ENCODE measurements around the gene CDT1. TPM values are rescaled to one million over a fixed set of nuclear protein-coding genes. Genes with fewer than 3 reads are reported as not detected.

CDT1 gene
- total and polyA plus RNA-seq, 2 donors (not counting 1 experiment from before 2014, with no cell fraction given) = 1.3 to 3.6 TPM

DNA sequence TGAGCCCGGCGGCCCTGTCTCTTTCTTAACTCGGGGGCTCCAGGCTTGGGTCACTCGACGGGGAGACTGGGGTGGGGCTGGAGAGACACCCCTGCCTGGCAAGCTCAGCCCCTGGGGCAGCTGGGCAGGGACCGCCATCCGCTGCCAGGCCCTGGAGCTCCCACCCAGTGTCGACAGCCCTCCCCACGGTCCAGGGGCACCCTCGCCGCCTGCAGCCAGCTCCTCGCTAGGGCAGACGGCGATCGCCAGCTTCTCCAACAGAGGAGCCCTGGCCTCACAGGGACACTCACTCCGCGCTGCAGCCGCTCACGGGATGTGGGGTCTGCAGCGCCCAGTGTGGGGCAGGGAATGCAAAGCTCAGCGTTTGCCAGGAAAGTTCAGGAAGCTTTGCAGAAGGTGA lies 24.1 kb downstream of the CDT1 start:
- H3K27me3 ChIP-seq (ENCODE audit: control insufficient read depth, insufficient read depth, low read length) = no peaks in the 10 kb centered on the region
- no peaks in the 10 kb centered on the region for H3K9me3 ChIP-seq (ENCODE audit: control insufficient read depth, insufficient read depth, low read depth, low read length)
- no peaks in the 10 kb centered on the region for H3K4me1 ChIP-seq (ENCODE audit: control insufficient read depth, extremely low read depth, insufficient read depth, low read length)
- no peak overlapping the region for H3K4me2 ChIP-seq (ENCODE audit: extremely low read depth, insufficient read depth, low read length)
- DNase-seq (ENCODE audit: low read depth in 2 of 2) = no peak
- H3K36me3 ChIP-seq (ENCODE audit: control insufficient read depth, insufficient read depth, low read length) = no peaks in the 10 kb centered on the region
- H3K79me2 ChIP-seq (ENCODE audit: control insufficient read depth, insufficient read depth, low read length) = no peaks in the 10 kb centered on the region
- H3K27ac ChIP-seq (ENCODE audit: insufficient read depth, low read length) = no peak overlapping the region
- H3K9ac ChIP-seq (ENCODE audit: insufficient read depth, low read length) = no peak overlapping the region
- H3K4me3 ChIP-seq (replicated peaks in 1 of 4; ENCODE audit: control extremely low read depth in 1 of 4, insufficient read depth in 1 of 4, low read depth in 3 of 4, low read length in 4 of 4) = no peak overlapping the region
- TF ChIP-seq, protein P1, sequence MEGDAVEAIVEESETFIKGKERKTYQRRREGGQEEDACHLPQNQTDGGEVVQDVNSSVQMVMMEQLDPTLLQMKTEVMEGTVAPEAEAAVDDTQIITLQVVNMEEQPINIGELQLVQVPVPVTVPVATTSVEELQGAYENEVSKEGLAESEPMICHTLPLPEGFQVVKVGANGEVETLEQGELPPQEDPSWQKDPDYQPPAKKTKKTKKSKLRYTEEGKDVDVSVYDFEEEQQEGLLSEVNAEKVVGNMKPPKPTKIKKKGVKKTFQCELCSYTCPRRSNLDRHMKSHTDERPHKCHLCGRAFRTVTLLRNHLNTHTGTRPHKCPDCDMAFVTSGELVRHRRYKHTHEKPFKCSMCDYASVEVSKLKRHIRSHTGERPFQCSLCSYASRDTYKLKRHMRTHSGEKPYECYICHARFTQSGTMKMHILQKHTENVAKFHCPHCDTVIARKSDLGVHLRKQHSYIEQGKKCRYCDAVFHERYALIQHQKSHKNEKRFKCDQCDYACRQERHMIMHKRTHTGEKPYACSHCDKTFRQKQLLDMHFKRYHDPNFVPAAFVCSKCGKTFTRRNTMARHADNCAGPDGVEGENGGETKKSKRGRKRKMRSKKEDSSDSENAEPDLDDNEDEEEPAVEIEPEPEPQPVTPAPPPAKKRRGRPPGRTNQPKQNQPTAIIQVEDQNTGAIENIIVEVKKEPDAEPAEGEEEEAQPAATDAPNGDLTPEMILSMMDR (conservative IDR thresholded peaks at IDR 0.05 in 1 of 2, IDR thresholded peaks at IDR 0.05 in 1 of 2; ENCODE audit: low read depth in 1 of 2, low read length in 2 of 2) = no peak
- TF ChIP-seq EZH2 (IDR thresholded peaks at IDR 0.05; ENCODE audit: low read length, missing control alignments) = no peak
- no peaks in the 10 kb centered on the region for H4K20me1 ChIP-seq (ENCODE audit: control insufficient read depth, extremely low read depth, insufficient read depth, low read length)
- no peak overlapping the region for H2AFZ ChIP-seq (ENCODE audit: low read length)

DNA sequence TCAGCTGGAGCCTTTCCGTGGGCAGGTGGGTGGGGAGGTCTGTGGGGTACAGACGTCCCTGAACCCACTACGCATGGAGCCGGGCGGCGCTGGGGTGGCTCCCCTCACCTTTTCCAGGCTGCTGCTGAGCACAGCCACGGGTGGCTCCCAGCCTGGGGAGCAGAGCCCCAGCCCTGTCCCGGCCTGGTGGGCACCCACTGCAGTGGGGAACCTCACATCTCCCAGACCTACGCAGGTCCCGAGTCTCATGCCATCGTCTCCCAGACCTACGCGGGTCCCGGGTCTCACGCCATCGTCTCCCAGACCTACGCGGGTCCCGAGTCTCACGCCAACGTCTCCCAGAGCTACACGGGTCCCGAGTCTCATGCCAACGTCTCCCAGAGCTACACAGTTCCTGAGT lies 25.1 kb downstream of the CDT1 start:
- Histone ChIP-seq H3K4me3 (replicated peaks in 1 of 4; ENCODE audit: control extremely low read depth in 1 of 4, insufficient read depth in 1 of 4, low read depth in 3 of 4, low read length in 4 of 4) (no peak overlapping the region), H4K20me1 (ENCODE audit: control insufficient read depth, extremely low read depth, insufficient read depth, low read length) (no peaks in the 10 kb centered on the region), H2AFZ (ENCODE audit: low read length) (no peak overlapping the region), H3K27me3 (ENCODE audit: control insufficient read depth, insufficient read depth, low read length) (no peaks in the 10 kb centered on the region), H3K4me2 (ENCODE audit: extremely low read depth, insufficient read depth, low read length) (no peak overlapping the region), H3K79me2 (ENCODE audit: control insufficient read depth, insufficient read depth, low read length) (no peaks in the 10 kb centered on the region), H3K27ac (ENCODE audit: insufficient read depth, low read length) (no peak overlapping the region), H3K9me3 (ENCODE audit: control insufficient read depth, insufficient read depth, low read depth, low read length) (no peaks in the 10 kb centered on the region), H3K36me3 (ENCODE audit: control insufficient read depth, insufficient read depth, low read length) (no peaks in the 10 kb centered on the region), H3K9ac (ENCODE audit: insufficient read depth, low read length) (no peak overlapping the region), H3K4me1 (ENCODE audit: control insufficient read depth, extremely low read depth, insufficient read depth, low read length) (no peaks in the 10 kb centered on the region)
- TF ChIP-seq, protein P1 (conservative IDR thresholded peaks at IDR 0.05 in 1 of 2, IDR thresholded peaks at IDR 0.05 in 1 of 2; ENCODE audit: low read depth in 1 of 2, low read length in 2 of 2) = no peak
- TF ChIP-seq EZH2 (IDR thresholded peaks at IDR 0.05; ENCODE audit: low read length, missing control alignments) = no peak
- DNase-seq (ENCODE audit: low read depth in 2 of 2) = no peak

DNA sequence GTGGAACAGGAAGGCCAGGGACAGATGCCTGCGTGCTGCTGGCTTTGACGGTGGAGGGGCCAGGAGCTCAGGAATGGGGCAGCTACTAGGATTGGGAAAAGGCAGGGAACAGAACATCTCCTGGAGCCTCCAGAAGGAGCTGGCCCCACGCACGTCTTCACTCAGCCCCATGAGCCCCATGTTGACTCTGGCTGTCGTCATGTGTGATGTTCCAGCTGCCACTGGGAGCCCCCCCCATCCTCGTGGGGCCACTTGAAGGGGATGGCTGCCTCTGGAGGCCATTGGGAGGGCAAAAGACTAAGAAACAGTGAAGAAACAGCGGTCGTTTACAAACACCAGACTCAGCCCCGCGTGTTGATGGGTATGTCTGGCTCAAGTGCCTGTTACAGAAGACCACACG lies 26.7 kb downstream of the CDT1 start:
- peak in 1 of 2 donors; percentile 69 for DNase-seq (ENCODE audit: low read depth in 2 of 2)
- H3K9ac ChIP-seq (ENCODE audit: insufficient read depth, low read length) = no peak overlapping the region
- H3K79me2 ChIP-seq (ENCODE audit: control insufficient read depth, insufficient read depth, low read length) = no peaks in the 10 kb centered on the region
- no peaks in the 10 kb centered on the region for H3K36me3 ChIP-seq (ENCODE audit: control insufficient read depth, insufficient read depth, low read length)
- H4K20me1 ChIP-seq (ENCODE audit: control insufficient read depth, extremely low read depth, insufficient read depth, low read length) = no peaks in the 10 kb centered on the region
- no peak overlapping the region for H2AFZ ChIP-seq (ENCODE audit: low read length)
- H3K4me1 ChIP-seq (ENCODE audit: control insufficient read depth, extremely low read depth, insufficient read depth, low read length) = no peaks in the 10 kb centered on the region
- H3K27ac ChIP-seq (ENCODE audit: insufficient read depth, low read length) = no peak overlapping the region
- H3K27me3 ChIP-seq (ENCODE audit: control insufficient read depth, insufficient read depth, low read length) = no peaks in the 10 kb centered on the region
- TF ChIP-seq, protein P1 (conservative IDR thresholded peaks at IDR 0.05 in 1 of 2, IDR thresholded peaks at IDR 0.05 in 1 of 2; ENCODE audit: low read depth in 1 of 2, low read length in 2 of 2) = no peak
- TF ChIP-seq EZH2 (IDR thresholded peaks at IDR 0.05; ENCODE audit: low read length, missing control alignments) = no peak
- H3K9me3 ChIP-seq (ENCODE audit: control insufficient read depth, insufficient read depth, low read depth, low read length) = no peaks in the 10 kb centered on the region
- H3K4me2 ChIP-seq (ENCODE audit: extremely low read depth, insufficient read depth, low read length) = no peak overlapping the region
- no peak overlapping the region for H3K4me3 ChIP-seq (replicated peaks in 1 of 4; ENCODE audit: control extremely low read depth in 1 of 4, insufficient read depth in 1 of 4, low read depth in 3 of 4, low read length in 4 of 4)
